CD4-positive, alpha-beta T cell treated with Interleukin-4 for 1 hour (primary cell): ENCODE data around the gene VASH2.
A peak's percentile ranks its signal among the peaks of the same experiment; 100 is the strongest.
"Not testable (repeated sequence)": the region's sequence is repeated elsewhere in the genome, so short reads cannot be mapped to it uniquely, and the experiment has no call there.

Experiments used
- DNase-seq, 2 donors: peaks; one replicate each; pipeline ENCODE4 v3.0.0-alpha.2; 2020 to 2022

The VASH2 gene

GRCh38 chr1:212958175-212958574 is 7.8 kb downstream of the VASH2 start:
- no peak for DNase-seq

- DNase-seq: no peak
Observed at GRCh38 chr1:212959266-212960220, 9.2 kb downstream of the VASH2 start.

- no peak for DNase-seq
Observed at GRCh38 chr1:212960932-212961331, 10.6 kb downstream of the VASH2 start.

- no peak for DNase-seq
Observed at GRCh38 chr1:212962509-212962908, 12.2 kb downstream of the VASH2 start.

GRCh38 chr1:212964102-212964501 is 13.8 kb downstream of the VASH2 start:
- no peak for DNase-seq

- not testable (repeated sequence) for DNase-seq
Observed at GRCh38 chr1:212964993-212965392, 14.7 kb downstream of the VASH2 start.

- no peak for DNase-seq
Observed at GRCh38 chr1:212966616-212967015, 16.3 kb downstream of the VASH2 start.

GRCh38 chr1:212967801-212968200 is 17.5 kb downstream of the VASH2 start:
- DNase-seq: no peak

- no peak for DNase-seq
Observed at GRCh38 chr1:212968368-212968863, 18.1 kb downstream of the VASH2 start.

- no peak for DNase-seq
Observed at GRCh38 chr1:212970085-212970484, 19.7 kb downstream of the VASH2 start.

- DNase-seq: no peak
Observed at GRCh38 chr1:212971312-212971711, 21.0 kb downstream of the VASH2 start.

GRCh38 chr1:212973426-212973825 is 23.1 kb downstream of the VASH2 start:
- DNase-seq: no peak

GRCh38 chr1:212973899-212974298 is 23.6 kb downstream of the VASH2 start:
- DNase-seq: no peak

- no peak for DNase-seq
Observed at GRCh38 chr1:212974711-212975110, 24.4 kb downstream of the VASH2 start.

GRCh38 chr1:212975111-212975918 is 25.0 kb downstream of the VASH2 start:
- no peak for DNase-seq

GRCh38 chr1:212976586-212976985 is 26.2 kb downstream of the VASH2 start:
- DNase-seq: no peak

- no peak for DNase-seq
Observed at GRCh38 chr1:212977781-212978645, 27.7 kb downstream of the VASH2 start.

- peak in 1 of 2 donors; percentile 16 for DNase-seq
Observed at GRCh38 chr1:212979340-212980122, 29.2 kb downstream of the VASH2 start.

- no peak for DNase-seq
Observed at GRCh38 chr1:212980123-212980785, 29.9 kb downstream of the VASH2 start.

- no peak for DNase-seq
Observed at GRCh38 chr1:212981025-212981495, 30.7 kb downstream of the VASH2 start.
